ENCODE results near the gene ANXA5. TPM values are rescaled to one million over a fixed set of nuclear protein-coding genes. Genes with fewer than 3 reads are reported as not detected.

Gene ANXA5
- total and polyA plus RNA-seq, 12 donors, result 209 to 654 (median 401) TPM

DNA sequence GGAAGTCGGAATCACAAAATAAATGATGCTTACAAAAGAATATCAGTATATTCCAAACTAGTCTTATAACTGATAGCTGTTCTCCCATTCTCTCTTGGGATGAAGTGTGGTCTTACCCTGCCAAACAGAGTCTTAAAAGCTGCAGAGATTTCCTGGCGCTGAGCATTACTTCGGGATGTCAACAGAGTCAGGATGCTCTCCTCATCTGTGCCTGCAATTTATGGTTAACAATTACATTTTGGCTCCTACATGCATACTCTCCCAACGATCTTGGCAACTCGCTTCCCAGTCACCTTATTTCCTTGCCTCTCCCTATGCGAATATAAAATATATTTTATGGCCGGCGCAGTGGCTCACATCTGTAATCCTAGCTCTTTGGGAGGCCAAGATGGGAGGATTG lies 12.2 kb downstream of the ANXA5 start:
- no peak overlapping the region for H3K27ac ChIP-seq
- TF ChIP-seq POLR2A (IDR thresholded peaks at IDR 0.05) (no peak), CTCF (IDR thresholded peaks at IDR 0.05) (no peak)
- 88 to 97% (median 91%) methylated on average over 8 of the region's 8 CpGs for WGBS, 4 donors
- no peaks in the 10 kb centered on the region for H3K27me3 ChIP-seq
- intact Hi-C loops (cut with DNase I), result no loop called here
- H3K36me3 ChIP-seq (replicated peaks in 1 of 2), result peaks cover 0 to 67% of the 10 kb centered on the region in 2 donors
- H3K4me3 ChIP-seq, result no peak overlapping the region
- DNase-seq, result no peak
- H3K9me3 ChIP-seq (replicated peaks in 1 of 3), result no peaks in the 10 kb centered on the region
- peaks cover 11 to 23% of the 10 kb centered on the region in 2 donors for H3K4me1 ChIP-seq (replicated peaks in 1 of 2)

GRCh38 chr4:121684016-121684415 lies 12.8 kb downstream of the ANXA5 start:
- no peak for DNase-seq
- H3K4me1 ChIP-seq (replicated peaks in 1 of 2), result peaks cover 7 to 18% of the 10 kb centered on the region in 2 donors
- no peak overlapping the region for H3K4me3 ChIP-seq
- H3K27ac ChIP-seq, result no peak overlapping the region
- intact Hi-C loops (cut with DNase I), result no loop called here
- no peaks in the 10 kb centered on the region for H3K9me3 ChIP-seq (replicated peaks in 1 of 3)
- peaks cover 0 to 73% of the 10 kb centered on the region in 2 donors for H3K36me3 ChIP-seq (replicated peaks in 1 of 2)
- no peak for TF ChIP-seq POLR2A (IDR thresholded peaks at IDR 0.05)
- TF ChIP-seq CTCF (IDR thresholded peaks at IDR 0.05), result no peak
- no peaks in the 10 kb centered on the region for H3K27me3 ChIP-seq
- 92 to 98% (median 96%) methylated on average over 1 of the region's 1 CpG for whole genome bisulfite sequencing, 4 donors

DNA sequence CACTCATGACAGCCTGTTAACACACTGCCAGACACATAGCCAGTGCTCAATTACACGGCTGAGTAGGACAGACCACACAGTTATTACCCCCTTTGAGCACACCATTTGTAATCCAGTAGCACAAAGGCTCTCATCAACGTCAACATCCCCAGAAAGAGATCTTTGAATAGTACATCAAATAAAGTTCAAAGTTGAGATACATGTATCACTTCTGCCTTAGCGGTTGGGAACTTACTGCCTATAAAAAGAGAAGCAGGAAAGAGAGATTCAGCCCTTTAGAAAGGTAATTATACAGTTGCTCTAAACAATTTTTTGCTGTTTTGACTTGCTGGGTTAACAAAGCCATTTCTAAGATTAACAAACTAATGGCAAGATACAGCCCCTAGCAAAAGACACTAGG lies 16.2 kb downstream of the ANXA5 start:
- no peak overlapping the region for H3K27ac ChIP-seq
- H3K36me3 ChIP-seq (replicated peaks in 1 of 2), result peaks cover 0 to 97% of the 10 kb centered on the region in 2 donors
- intact Hi-C loops (cut with DNase I), result no loop called here
- peaks cover 0 to 7% of the 10 kb centered on the region in 2 donors for H3K4me1 ChIP-seq (replicated peaks in 1 of 2)
- TF ChIP-seq CTCF (IDR thresholded peaks at IDR 0.05) (no peak), POLR2A (IDR thresholded peaks at IDR 0.05) (no peak)
- DNase-seq, result no peak
- H3K27me3 ChIP-seq, result no peaks in the 10 kb centered on the region
- H3K9me3 ChIP-seq (replicated peaks in 1 of 3), result no peaks in the 10 kb centered on the region
- no peak overlapping the region for H3K4me3 ChIP-seq
- 84 to 94% (median 87%) methylated on average over 3 of the region's 3 CpGs for WGBS, 4 donors

DNA sequence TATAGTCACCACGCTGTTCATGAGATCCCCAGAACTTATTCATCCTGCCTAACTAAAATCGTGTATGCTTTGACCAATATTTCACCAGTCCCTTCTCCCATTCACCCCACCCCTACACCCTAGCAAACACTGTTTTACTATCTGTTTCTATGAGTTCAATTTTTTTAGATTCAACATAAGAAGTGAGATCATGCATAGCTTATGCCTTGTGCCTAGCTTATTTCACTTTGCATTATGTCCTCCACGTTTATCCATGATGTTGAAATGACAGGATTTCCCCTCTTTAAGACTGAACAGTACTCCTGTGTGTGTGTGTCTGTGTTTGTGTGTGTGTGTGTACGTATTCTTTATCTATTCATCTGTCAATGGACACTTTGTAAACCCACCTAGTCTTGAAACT lies 16.8 kb downstream of the ANXA5 start:
- H3K9me3 ChIP-seq (replicated peaks in 1 of 3), result no peaks in the 10 kb centered on the region
- intact Hi-C loops (cut with DNase I), result no loop called here
- H3K36me3 ChIP-seq (replicated peaks in 1 of 2), result peaks cover 0 to 97% of the 10 kb centered on the region in 2 donors
- H3K27me3 ChIP-seq, result no peaks in the 10 kb centered on the region
- H3K4me1 ChIP-seq (replicated peaks in 1 of 2), result peaks cover 0 to 14% of the 10 kb centered on the region in 2 donors
- no peak for DNase-seq
- H3K27ac ChIP-seq, result no peak overlapping the region
- no peak for TF ChIP-seq POLR2A (IDR thresholded peaks at IDR 0.05)
- 81 to 83% (median 82%) methylated on average over 4 of the region's 4 CpGs for WGBS, 4 donors
- no peak overlapping the region for H3K4me3 ChIP-seq

DNA sequence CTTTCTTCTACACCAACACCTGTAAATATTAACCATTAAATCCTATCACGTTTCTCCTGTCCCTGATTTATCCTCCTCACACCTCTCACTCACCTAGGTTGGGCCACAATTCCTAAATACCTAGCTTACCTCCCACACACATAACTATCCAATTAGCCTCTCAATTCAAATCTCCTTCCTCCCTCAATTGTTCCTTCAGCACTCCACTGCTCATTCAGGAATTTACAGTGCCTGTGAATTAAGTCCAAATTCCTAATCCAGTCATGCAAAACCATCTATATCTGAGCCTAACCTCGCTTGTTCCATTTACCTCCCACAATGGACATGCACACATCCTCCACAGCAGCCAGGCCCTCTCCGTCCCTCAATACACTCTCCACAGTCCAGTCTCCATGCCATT lies 17.5 kb downstream of the ANXA5 start:
- Histone ChIP-seq H3K9me3 (replicated peaks in 1 of 3) (no peaks in the 10 kb centered on the region), H3K27ac (no peak overlapping the region), H3K36me3 (replicated peaks in 1 of 2) (peaks cover 0 to 96% of the 10 kb centered on the region in 2 donors), H3K27me3 (no peaks in the 10 kb centered on the region), H3K4me1 (replicated peaks in 1 of 2) (peaks cover 0 to 16% of the 10 kb centered on the region in 2 donors), H3K4me3 (no peak overlapping the region)
- intact Hi-C loops (cut with DNase I), result no loop called here
- no peak for DNase-seq
- 65 to 98% (median 90%) methylated on average over 2 to 3 of the region's 3 CpGs for WGBS, 4 donors
- no peak for TF ChIP-seq CTCF (IDR thresholded peaks at IDR 0.05)
- no peak for TF ChIP-seq POLR2A (IDR thresholded peaks at IDR 0.05)
